Fibroblast of the aortic adventitia (primary cell): ENCODE results near the gene ENAH. TPM values are rescaled to one million over a fixed set of nuclear protein-coding genes. Genes with fewer than 3 reads are reported as not detected.

Source experiments
- DNase-seq: peaks from one replicate; pipeline ENCODE4 v3.0.0-alpha.2; 2010; ENCODE audit warnings: low read depth
- H3K4me3 ChIP-seq: 2 replicates; pipeline ENCODE4 v1.5.1; 2011; ENCODE audit warnings: low read depth, mild to moderate bottlenecking, control low read depth, low read length, moderate library complexity
- total RNA-seq: library from RNA; depleted of rRNA; stranded (reverse); fragments of >200 nt; gene quantifications from 2 replicates; pipeline ENCODE4 v1.2.3, GENCODE V29; 2012; ENCODE audit warnings: low replicate concordance
- TF ChIP-seq, protein P1 (sequence below): IDR thresholded peaks from 2 replicates; pipeline ENCODE4 v1.5.1; 2011; ENCODE audit warnings: mild to moderate bottlenecking, low read length, control low read depth, inconsistent platforms; ENCODE audit not compliant: insufficient read depth

Gene ENAH
- total RNA-seq, 1 donor = 148 TPM

DNA sequence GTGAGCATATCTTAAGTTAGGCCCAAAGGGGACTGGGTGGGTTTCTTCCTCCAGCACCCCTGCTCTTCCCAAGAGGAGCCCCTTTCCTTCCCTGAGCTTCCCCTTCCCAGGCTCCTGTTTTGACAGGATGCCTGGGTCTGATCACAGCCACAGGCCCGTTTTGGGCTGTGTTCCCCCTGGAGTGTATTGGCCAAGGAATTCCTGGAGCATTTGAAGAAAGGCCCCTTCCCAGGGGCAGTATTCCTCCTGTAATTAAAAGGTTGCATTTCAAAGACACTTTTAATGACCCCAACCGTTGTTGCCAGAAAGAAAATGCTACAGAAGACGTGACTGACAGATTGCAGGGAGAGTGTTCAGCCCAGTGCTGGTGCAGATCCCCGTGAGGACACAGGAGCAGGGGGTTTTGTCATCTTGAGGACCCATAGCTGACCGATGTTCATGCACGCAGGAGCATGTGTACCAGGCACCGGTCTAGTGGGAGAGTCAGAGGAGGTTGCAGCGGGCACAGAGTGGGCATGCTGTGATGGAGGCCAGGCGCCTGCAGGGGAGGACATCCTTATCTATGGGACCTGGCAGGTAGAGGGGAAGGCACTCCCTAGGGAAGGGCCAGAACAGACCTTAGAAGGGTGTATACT, 205.8 kb downstream of the ENAH start:
- TF ChIP-seq, protein P1, sequence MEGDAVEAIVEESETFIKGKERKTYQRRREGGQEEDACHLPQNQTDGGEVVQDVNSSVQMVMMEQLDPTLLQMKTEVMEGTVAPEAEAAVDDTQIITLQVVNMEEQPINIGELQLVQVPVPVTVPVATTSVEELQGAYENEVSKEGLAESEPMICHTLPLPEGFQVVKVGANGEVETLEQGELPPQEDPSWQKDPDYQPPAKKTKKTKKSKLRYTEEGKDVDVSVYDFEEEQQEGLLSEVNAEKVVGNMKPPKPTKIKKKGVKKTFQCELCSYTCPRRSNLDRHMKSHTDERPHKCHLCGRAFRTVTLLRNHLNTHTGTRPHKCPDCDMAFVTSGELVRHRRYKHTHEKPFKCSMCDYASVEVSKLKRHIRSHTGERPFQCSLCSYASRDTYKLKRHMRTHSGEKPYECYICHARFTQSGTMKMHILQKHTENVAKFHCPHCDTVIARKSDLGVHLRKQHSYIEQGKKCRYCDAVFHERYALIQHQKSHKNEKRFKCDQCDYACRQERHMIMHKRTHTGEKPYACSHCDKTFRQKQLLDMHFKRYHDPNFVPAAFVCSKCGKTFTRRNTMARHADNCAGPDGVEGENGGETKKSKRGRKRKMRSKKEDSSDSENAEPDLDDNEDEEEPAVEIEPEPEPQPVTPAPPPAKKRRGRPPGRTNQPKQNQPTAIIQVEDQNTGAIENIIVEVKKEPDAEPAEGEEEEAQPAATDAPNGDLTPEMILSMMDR = no peak
- H3K4me3 ChIP-seq = no peak overlapping the region
- no peak for DNase-seq

DNA sequence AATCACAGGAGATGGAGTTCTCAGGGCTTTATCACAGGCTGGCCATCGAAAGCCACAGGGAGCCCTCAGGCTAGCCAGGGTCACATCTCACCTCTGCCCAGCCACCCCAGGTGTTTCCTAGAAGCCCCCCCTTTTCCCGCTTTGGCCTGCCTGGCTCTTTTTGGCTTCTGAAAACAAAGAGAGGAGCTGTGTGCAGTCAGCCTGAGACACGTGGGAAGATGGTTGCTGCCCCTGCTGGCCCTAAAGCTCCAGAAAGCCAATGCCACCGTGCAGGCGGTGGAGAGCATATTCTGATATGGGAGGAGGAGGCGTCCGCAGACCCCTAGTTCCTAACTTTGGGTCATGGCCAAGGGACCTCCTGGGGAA, 206.3 kb downstream of the ENAH start:
- TF ChIP-seq, protein P1 = no peak
- no peak overlapping the region for H3K4me3 ChIP-seq
- DNase-seq = no peak

DNA sequence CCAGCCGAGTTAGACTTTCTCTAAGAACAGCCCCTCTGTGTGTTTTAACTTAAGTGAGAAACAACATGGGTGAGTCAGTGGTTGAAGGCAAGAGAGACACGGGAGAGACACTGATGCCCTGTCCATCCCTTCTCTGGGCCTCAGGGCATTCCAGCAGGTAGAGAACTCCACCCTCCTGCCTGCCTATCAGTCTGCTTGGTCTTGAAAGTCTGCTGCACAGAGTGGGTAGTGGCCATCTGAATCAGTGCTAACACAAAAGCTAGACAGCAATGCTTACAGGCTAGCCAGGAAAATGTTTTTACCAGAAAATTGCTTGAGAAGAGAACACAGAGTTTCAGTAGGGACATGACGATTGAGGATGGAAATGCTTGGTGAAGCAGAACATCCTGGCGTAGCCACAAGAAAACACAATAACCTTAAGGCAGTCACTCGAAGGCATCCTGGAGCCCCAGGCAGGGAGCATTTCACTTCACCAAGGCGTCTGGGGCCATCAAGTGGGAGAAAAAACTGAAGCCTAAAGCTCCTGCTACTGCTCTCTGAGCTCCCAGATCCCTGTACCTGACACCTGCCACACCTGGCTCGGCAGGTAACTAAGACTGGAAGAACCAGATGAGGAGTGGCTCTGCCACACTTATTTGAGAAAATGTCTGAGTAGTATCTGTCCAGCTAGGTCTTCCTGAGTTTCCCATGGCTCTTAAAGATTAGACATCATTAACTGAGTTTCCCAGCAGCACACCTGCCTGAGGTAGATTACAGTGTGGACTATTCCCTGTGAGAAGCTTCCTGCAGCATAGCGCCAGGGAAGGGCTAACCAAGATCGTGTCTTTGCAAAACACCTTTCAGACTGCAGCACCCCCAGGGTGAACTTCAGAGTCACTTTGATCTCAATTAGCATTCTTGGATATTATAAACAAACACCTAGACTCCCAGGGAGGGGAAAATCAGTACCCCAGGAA, 207.0 kb downstream of the ENAH start:
- TF ChIP-seq, protein P1 = no peak
- H3K4me3 ChIP-seq = no peak overlapping the region
- DNase-seq = no peak

DNA sequence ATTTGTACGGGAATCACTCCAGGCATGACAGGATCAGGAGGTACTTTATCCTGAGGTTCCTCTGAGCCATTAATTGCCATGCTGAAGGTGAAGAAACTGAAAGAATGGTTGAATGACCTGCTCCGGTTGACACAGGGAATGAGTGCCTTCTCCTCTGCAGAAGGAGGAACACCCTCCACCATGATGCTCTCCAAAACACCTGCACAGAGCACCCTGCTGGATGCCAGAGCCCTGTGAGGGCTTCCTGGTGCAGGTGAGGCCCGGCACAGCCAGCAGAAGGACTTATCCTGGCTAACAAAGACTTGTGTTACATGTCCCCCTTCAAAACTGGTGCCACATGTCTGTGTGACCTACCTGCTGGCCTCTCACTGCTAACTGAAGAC, 210.8 kb downstream of the ENAH start:
- no peak for DNase-seq
- TF ChIP-seq, protein P1 = no peak
- no peak overlapping the region for H3K4me3 ChIP-seq

DNA sequence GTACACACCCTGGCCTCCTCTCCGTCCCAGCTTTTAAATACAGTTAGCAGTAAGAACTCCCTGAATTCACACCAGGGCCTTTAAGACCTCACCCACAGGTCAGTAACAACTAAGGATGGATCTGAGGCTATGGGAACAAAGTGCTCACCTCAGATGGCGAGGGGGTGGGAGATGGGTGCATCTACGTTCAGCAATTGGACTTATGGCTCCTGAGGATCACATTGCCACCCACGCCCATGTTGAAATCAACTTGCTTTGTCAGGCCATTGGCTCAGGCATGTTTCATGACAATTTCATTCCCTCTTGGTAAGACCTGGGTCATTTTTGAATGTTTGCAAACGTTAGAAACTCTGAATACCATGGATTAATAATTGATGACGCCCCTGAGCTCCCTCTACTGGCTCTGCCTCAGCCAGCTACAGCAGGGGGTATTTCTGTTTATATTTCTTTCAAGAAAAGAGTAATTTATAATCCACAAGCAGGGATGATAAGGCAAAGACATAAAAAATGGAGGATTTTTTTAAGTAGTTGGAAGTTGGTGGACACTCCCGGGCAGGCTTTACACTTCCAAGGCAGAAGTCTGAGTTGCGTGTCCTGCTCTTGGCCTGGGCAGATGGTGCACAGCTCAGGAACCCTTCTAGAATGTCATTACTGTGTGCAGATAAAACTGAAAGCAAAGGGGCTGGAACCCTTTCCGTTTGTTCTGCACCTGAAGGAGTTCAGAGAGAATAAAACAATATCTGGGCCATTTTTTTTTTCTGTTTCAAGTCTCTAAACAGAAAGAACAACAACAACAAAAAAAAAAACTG, 211.4 kb downstream of the ENAH start:
- DNase-seq = no peak
- TF ChIP-seq, protein P1 = peak; percentile 27
- H3K4me3 ChIP-seq = no peak overlapping the region

DNA sequence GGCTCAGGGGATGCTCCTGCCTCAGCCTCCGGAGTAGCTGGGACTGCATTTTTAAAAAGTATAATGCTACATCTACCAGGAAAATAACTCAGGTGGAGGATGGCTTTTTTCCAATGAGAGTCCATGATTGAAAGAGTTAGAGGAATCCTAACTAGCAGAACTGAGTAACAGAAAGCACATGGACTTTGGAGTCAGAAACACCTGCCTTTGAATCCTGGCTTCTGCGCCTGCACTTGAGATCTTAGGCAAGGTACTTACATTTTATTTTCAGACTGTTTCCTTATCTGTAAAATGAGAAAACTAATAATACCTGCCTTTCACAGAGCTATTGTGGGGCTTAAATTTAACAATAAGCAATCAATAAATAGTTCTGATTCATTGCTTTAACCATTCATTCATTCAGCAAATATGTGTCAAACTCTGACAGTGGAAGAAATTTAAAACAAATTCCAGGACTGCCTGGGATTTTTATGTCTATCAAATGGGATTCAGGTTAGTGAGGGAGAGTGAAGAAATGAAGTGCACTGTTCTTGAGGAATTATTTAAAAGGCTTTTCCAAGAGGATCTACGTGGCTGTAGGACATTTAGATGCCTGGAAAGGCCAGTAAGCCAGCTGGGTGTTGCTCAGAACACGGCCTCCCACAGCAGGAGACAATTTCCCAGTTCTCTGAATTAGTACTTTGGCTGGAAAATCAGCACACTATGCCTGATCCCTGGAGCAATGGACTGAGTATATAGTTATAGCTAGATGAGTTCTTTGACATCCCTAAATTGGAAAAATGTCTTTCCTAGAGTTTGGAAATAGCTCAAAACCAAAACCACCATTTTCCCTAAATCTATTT, 212.3 kb downstream of the ENAH start:
- TF ChIP-seq, protein P1 = no peak
- no peak overlapping the region for H3K4me3 ChIP-seq
- no peak for DNase-seq
